ENCODE results near the gene NUBP1.
"Not testable (repeated sequence)": the region's sequence is repeated elsewhere in the genome, so short reads cannot be mapped to it uniquely, and the experiment has no call there.

NUBP1 gene

GRCh38 chr16:10752843-10753523 is 9.3 kb downstream of the NUBP1 start:
- no peak for DNase-seq

- DNase-seq: no peak
Measured at GRCh38 chr16:10753670-10754069, 10.0 kb downstream of the NUBP1 start.

GRCh38 chr16:10754941-10755340 is 11.3 kb downstream of the NUBP1 start:
- no peak for DNase-seq

- DNase-seq: no peak
Measured at GRCh38 chr16:10756574-10756973, 12.9 kb downstream of the NUBP1 start.

GRCh38 chr16:10760858-10761257 is 17.2 kb downstream of the NUBP1 start:
- no peak for DNase-seq

- no peak for DNase-seq
Measured at GRCh38 chr16:10761373-10761772, 17.7 kb downstream of the NUBP1 start.

- DNase-seq: no peak
Measured at GRCh38 chr16:10762336-10763016, 18.8 kb downstream of the NUBP1 start.

GRCh38 chr16:10763456-10763855 is 19.8 kb downstream of the NUBP1 start:
- DNase-seq: no peak

- no peak for DNase-seq
Measured at GRCh38 chr16:10765772-10766171, 22.1 kb downstream of the NUBP1 start.

- DNase-seq: no peak
Measured at GRCh38 chr16:10767127-10767526, 23.5 kb downstream of the NUBP1 start.

- no peak for DNase-seq
Measured at GRCh38 chr16:10769381-10769780, 25.7 kb downstream of the NUBP1 start.

GRCh38 chr16:10770907-10771306 is 27.3 kb downstream of the NUBP1 start:
- peak in 1 of 6 experiments; percentile 2 for DNase-seq

GRCh38 chr16:10776280-10776679 is 32.6 kb downstream of the NUBP1 start:
- no peak for DNase-seq

- not testable (repeated sequence) for DNase-seq
Measured at GRCh38 chr16:10776923-10777322, 33.3 kb downstream of the NUBP1 start.

GRCh38 chr16:10777356-10777755 is 33.7 kb downstream of the NUBP1 start:
- no peak for DNase-seq

- DNase-seq: not testable (repeated sequence)
Measured at GRCh38 chr16:10779908-10780307, 36.3 kb downstream of the NUBP1 start.

- no peak for DNase-seq
Measured at GRCh38 chr16:10780628-10781027, 37.0 kb downstream of the NUBP1 start.

GRCh38 chr16:10782628-10783027 is 39.0 kb downstream of the NUBP1 start:
- DNase-seq: no peak

GRCh38 chr16:10787304-10787703 is 43.7 kb downstream of the NUBP1 start:
- no peak for DNase-seq

GRCh38 chr16:10788630-10789029 is 45.0 kb downstream of the NUBP1 start:
- DNase-seq: not testable (repeated sequence)

GRCh38 chr16:10791048-10791447 is 47.4 kb downstream of the NUBP1 start:
- DNase-seq: no peak

GRCh38 chr16:10799736-10800135 is 56.1 kb downstream of the NUBP1 start:
- DNase-seq: no peak

- DNase-seq: no peak
Measured at GRCh38 chr16:10805334-10805733, 61.7 kb downstream of the NUBP1 start.

- DNase-seq: no peak
Measured at GRCh38 chr16:10806698-10807097, 63.1 kb downstream of the NUBP1 start.

- no peak for DNase-seq
Measured at GRCh38 chr16:10808218-10808617, 64.6 kb downstream of the NUBP1 start.

Measured in stimulated activated naive CD4-positive, alpha-beta T cell (primary cell).